ENCODE data around the gene CARD8.

CARD8 gene, protein sequence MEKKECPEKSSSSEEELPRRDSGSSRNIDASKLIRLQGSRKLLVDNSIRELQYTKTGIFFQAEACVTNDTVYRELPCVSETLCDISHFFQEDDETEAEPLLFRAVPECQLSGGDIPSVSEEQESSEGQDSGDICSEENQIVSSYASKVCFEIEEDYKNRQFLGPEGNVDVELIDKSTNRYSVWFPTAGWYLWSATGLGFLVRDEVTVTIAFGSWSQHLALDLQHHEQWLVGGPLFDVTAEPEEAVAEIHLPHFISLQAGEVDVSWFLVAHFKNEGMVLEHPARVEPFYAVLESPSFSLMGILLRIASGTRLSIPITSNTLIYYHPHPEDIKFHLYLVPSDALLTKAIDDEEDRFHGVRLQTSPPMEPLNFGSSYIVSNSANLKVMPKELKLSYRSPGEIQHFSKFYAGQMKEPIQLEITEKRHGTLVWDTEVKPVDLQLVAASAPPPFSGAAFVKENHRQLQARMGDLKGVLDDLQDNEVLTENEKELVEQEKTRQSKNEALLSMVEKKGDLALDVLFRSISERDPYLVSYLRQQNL

DNA sequence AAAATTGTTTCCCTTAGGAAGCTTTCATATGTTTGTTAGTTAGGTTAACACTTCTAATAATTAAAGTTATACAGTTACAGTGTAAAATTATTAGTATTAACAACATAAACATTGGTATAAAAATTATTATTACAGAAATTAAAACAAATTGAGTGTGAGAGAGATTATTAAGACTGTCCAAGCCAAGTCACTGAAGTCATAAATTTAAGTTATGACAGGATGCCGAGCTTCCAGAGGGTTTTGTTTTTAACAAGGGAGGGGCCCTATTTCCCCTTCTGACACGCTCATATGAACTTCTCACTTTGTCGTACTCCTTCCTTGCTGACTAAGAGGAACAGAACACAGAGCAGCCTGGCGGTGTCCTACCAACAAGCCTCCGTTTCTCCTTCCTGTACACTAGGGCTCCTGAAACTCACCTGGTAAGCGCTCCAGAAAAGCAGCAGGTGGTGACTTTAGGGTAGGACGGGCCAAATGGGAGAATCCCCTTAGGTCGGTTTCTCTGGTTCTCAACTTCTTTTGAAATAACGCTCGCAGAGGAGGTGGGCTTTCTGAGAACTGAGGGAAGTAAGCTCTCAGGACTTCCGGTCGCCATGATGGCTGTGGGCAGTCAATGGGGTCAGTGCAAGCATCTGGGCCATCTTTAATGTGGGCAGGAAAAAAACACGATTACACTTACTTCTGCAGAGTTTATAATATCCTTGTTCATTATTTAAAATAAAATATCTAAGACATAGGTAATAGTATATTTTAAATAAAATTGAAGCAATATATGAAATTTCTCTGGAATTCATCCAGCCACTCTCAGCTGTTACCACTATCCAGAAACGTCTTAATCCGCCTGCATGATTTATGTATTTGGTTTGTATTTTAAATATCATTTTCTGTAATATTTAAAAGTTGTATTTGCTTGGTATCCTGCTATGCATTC, at the start of gene CARD8:
TSS of gene CARD8 (minus strand) at position 537 of the 928 bp plus-strand sequence. CDS start 14,892 bp downstream, outside the sequence.
- peak; percentile 60 for DNase-seq (ENCODE audit: extremely low read depth, low read depth)
- TF ChIP-seq, protein P1, sequence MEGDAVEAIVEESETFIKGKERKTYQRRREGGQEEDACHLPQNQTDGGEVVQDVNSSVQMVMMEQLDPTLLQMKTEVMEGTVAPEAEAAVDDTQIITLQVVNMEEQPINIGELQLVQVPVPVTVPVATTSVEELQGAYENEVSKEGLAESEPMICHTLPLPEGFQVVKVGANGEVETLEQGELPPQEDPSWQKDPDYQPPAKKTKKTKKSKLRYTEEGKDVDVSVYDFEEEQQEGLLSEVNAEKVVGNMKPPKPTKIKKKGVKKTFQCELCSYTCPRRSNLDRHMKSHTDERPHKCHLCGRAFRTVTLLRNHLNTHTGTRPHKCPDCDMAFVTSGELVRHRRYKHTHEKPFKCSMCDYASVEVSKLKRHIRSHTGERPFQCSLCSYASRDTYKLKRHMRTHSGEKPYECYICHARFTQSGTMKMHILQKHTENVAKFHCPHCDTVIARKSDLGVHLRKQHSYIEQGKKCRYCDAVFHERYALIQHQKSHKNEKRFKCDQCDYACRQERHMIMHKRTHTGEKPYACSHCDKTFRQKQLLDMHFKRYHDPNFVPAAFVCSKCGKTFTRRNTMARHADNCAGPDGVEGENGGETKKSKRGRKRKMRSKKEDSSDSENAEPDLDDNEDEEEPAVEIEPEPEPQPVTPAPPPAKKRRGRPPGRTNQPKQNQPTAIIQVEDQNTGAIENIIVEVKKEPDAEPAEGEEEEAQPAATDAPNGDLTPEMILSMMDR (IDR thresholded peaks at IDR 0.05; ENCODE audit: low read depth, low read length), result no peak; the same call in 1 of the 2 replicates

DNA sequence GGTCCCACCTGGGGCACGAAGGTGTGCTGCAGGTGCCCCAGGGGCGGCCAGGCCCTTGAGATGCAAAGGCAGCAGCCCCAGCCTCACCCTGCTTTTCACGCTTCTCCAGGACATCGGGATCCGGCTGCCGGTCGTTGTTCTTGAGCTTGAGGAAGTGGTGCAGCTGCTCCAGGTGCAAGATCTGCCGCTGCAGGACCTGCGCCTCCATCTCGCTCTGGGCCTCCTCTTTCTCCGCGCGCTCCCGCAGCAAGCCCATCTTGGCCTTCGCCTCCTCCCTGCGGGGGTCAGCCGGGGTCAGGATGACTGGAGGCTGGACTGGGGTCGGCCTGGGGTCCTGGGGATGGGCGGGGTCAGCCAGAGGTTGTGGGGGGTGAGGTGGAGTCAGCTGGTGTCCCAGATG, 48.2 kb upstream of the CARD8 start:
- DNase-seq (ENCODE audit: extremely low read depth, low read depth), result no peak
- TF ChIP-seq, protein P1 (IDR thresholded peaks at IDR 0.05; ENCODE audit: low read depth, low read length), result no peak

DNA sequence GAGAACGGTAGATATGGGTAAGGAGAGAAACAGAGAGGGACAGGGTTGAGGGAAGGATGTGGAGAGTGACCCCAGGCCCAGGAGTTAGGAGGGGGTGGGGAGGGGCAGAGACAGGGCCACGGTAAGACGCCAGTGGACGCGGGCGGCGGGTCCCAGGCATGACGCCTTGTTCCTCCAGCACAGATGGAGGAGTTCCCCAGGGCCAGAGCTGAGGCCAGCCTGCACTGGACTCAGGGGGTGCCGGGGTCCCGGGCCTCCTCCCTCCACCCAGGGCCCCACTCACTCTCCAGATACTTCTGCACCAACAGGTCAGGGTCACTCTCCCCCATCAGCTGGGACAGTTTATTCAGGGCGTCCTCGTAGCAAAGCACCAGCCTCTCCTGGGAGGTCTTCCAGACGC, 47.7 kb upstream of the CARD8 start:
- no peak for DNase-seq (ENCODE audit: extremely low read depth, low read depth)
- TF ChIP-seq, protein P1 (IDR thresholded peaks at IDR 0.05; ENCODE audit: low read depth, low read length), result no peak

DNA sequence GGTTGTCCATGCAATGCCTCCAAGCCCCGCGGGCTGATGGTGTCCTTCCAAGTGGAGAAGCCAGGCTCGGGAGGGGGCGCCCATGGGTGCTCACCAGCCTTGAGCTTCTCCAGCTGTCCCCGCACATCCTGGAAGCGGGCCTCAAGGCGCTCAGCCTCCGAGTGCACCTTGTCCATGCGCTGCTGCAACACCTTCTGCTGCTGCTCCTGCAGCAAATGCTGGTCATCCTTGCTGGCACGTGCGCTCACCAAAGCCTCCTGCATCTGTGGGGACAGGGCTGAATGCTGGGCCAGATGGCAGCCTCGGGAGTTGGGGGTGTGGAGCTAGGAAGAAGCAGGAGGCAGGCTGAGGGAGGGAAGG, 46.9 kb upstream of the CARD8 start:
- TF ChIP-seq, protein P1 (IDR thresholded peaks at IDR 0.05; ENCODE audit: low read depth, low read length), result no peak
- DNase-seq (ENCODE audit: extremely low read depth, low read depth), result no peak

DNA sequence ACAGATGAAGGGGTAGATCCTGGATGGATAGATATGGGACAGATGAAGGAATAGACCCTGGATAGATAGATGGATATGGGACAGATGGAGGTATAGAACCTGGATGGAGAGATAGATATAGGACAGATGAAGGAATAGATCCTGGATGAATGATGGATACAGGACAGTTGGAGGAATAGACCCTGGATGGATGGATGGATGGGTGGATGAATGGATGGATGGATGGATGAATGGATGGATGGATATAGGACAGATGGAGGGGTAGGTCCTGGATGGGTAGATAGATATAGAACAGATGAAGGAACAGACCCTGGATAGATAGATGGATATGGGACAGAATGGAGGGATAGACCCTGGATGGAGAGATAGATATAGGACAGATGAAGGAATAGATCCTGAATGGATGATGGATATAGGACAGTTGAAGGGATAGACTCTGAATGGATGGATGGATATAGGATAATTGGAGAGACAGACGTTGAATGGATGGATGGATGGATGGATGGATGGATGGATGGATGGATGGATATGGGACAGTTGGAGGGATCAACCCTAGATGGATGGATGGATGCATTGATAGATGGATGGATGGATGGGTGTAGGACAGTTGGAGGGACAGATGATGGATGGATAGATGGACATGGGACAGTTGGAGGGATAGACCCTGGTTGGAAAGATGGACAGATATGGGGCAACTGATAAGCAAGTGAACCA, 46.3 kb upstream of the CARD8 start:
- DNase-seq (ENCODE audit: extremely low read depth, low read depth), result no peak
- TF ChIP-seq, protein P1 (IDR thresholded peaks at IDR 0.05; ENCODE audit: low read depth, low read length), result no peak

DNA sequence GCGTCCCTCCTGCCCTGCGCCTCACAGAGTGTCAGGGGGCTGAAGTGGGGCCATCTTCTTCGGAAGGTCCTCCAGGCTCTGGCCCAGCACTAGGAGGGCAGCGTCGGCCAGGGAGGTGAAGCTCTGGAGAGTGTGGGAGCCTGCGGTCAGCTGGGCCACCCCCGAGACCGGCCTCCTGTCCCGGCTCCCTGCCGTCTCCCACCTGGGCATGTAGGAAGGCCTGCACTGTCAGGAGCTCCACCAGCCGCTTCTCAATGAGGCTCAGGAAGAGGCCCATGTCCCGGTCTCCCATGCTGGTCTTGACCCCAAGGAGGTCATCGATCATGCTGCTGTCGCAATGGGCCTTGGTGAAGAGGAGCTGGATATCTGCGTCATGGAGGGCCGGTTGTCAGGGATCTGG, 42.3 kb upstream of the CARD8 start:
- TF ChIP-seq, protein P1 (IDR thresholded peaks at IDR 0.05; ENCODE audit: low read depth, low read length), result no peak
- DNase-seq (ENCODE audit: extremely low read depth, low read depth), result no peak

All from AG09319 (cell line).